ENCODE measurements around the gene ROS1. TPM values are rescaled to one million over a fixed set of nuclear protein-coding genes. Genes with fewer than 3 reads are reported as not detected.
"Not testable (repeated sequence)": the region's sequence is repeated elsewhere in the genome, so short reads cannot be mapped to it uniquely, and the experiment has no call there.

Gene ROS1
- total and polyA plus RNA-seq, 11 donors: 0.01 to 0.07 (median 0.05) TPM; not detected in 7

DNA sequence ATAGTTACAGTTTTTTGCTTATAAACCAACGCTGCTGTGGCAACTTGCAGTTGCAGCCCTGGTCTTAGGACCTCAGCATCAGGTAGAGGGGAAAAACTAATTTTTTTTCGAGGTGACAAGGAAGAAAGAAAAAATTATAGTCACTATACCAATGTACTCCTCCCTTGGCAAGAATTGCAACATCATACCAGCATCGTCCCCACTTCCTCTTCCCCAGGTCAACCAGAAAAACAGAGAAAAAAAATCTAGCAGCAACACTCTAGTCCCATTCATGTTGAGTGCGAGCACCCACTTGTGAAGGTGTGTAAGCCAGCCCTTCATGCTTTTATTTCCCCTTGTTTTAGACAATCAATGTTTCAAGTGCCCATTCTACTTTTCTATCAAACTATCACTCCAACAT lies 43.6 kb upstream of the ROS1 start:
- intact Hi-C loops (cut with DNase I): no loop called here
- DNase-seq (no peak), ATAC-seq (no peak)
- Histone ChIP-seq H3K9me3 (no peaks in the 10 kb centered on the region), H3K36me3 (no peaks in the 10 kb centered on the region), H3K27ac (no peak overlapping the region), H3K4me3 (no peak overlapping the region), H3K27me3 (no peaks in the 10 kb centered on the region), H3K4me1 (no peaks in the 10 kb centered on the region)
- TF ChIP-seq, protein P1, sequence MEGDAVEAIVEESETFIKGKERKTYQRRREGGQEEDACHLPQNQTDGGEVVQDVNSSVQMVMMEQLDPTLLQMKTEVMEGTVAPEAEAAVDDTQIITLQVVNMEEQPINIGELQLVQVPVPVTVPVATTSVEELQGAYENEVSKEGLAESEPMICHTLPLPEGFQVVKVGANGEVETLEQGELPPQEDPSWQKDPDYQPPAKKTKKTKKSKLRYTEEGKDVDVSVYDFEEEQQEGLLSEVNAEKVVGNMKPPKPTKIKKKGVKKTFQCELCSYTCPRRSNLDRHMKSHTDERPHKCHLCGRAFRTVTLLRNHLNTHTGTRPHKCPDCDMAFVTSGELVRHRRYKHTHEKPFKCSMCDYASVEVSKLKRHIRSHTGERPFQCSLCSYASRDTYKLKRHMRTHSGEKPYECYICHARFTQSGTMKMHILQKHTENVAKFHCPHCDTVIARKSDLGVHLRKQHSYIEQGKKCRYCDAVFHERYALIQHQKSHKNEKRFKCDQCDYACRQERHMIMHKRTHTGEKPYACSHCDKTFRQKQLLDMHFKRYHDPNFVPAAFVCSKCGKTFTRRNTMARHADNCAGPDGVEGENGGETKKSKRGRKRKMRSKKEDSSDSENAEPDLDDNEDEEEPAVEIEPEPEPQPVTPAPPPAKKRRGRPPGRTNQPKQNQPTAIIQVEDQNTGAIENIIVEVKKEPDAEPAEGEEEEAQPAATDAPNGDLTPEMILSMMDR (IDR thresholded peaks at IDR 0.05): no peak
- TF ChIP-seq POLR2A (IDR thresholded peaks at IDR 0.05): no peak
- 68 to 76% (median 73%) methylated on average over 4 of the region's 4 CpGs for WGBS, 4 donors

DNA sequence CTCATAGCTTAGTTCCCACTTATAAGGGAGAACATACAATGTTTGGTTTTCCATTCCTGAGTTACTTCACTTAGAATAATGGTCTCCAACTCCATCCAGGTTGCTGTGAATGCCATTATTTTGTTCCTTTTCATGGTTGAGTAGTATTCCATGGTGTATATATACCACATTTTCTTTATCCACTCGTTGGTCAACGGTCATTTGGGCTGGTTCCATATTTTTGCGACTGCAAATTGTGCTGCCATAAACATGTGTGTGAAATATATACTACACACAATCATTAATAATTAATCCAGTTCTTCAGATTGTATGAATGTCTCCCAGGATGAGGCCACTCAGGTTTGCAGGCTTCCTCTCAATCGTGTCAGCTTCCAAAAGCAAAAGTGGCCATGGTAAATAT lies 42.8 kb upstream of the ROS1 start:
- intact Hi-C loops (cut with DNase I); H3K9me3 ChIP-seq; H3K27ac ChIP-seq; H3K36me3 ChIP-seq; H3K27me3 ChIP-seq; DNase-seq; H3K4me1 ChIP-seq; H3K4me3 ChIP-seq; ATAC-seq: not testable (repeated sequence)
- WGBS, 4 donors: 79 to 92% (median 89%) methylated on average over 4 of the region's 4 CpGs

DNA sequence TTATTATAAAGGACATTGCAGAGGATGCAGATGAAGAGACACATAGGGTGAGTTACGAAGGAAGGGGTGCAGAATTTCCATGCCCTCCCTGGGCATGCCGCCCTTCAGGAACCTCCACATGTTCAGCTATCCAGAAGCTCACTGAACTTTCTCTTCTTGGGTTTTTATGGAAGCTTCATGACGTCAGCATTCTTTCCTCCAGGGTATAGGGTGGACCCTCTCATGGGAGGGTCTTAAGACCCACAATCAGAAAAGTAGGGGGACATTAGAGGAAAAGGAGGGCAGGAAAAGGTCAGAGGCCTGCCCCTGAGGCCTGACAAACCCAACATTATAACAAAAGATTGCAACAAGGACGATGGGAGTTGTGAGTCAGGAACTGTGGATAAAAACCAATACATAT lies 42.1 kb upstream of the ROS1 start:
- Histone ChIP-seq H3K4me1 (no peaks in the 10 kb centered on the region), H3K4me3 (no peak overlapping the region), H3K27me3 (no peaks in the 10 kb centered on the region), H3K36me3 (no peaks in the 10 kb centered on the region), H3K9me3 (no peaks in the 10 kb centered on the region), H3K27ac (no peak overlapping the region)
- DNase-seq (no peak), ATAC-seq (no peak)
- TF ChIP-seq, protein P1 (IDR thresholded peaks at IDR 0.05): no peak
- TF ChIP-seq POLR2A (IDR thresholded peaks at IDR 0.05): no peak
- intact Hi-C loops (cut with DNase I): no loop called here
- WGBS, 4 donors: 72 to 83% (median 79%) methylated on average over 4 of the region's 4 CpGs

DNA sequence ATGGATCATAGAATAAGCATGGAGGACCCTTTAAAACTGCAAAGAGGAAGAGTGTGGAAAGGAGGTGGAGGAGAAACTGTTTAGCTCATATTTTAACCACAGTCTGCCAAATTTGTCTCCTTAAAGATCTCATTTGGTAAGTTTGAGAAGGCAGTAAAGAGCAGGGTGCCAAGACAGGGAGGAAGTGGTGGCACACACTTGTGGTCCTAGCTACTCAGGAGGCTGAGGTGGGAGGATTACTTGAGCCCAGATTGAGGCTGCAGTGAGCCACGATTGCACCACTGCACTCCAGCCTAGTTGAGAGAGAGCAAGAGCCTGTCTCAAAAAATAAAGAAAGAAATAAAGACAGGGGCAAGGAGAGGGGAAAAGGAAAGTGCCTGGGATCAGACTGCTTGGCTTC lies 39.9 kb upstream of the ROS1 start:
- 36 to 83% (median 62%) methylated on average over 1 of the region's 1 CpG for WGBS, 4 donors
- DNase-seq: no peak
- no peaks in the 10 kb centered on the region for H3K27me3 ChIP-seq
- intact Hi-C loops (cut with DNase I): no loop called here
- no peaks in the 10 kb centered on the region for H3K9me3 ChIP-seq
- H3K36me3 ChIP-seq: no peaks in the 10 kb centered on the region
- H3K4me1 ChIP-seq: no peaks in the 10 kb centered on the region
- no peak overlapping the region for H3K27ac ChIP-seq
- ATAC-seq: no peak
- H3K4me3 ChIP-seq: no peak overlapping the region
- no peak for TF ChIP-seq POLR2A (IDR thresholded peaks at IDR 0.05)
- TF ChIP-seq, protein P1 (IDR thresholded peaks at IDR 0.05): no peak

DNA sequence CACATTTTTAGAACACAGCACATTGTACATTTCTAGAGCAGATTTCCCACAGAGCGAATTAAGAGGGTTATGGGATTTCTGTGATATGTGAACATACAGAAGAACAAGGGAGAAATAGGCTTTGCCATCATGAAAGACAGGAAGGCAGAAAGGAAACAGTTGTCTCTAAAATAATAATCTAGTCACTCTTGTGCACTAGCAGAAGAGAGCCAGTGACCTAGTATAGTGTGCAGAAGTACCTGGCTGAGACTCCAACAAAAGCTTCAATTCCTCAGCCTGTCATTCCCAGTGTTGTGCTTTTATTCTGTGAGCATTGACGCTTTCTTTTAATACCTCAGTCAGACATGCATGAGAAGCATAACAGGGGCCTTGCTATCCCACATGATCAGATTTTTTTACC lies 39.0 kb upstream of the ROS1 start:
- ATAC-seq (no peak), DNase-seq (no peak)
- Histone ChIP-seq H3K9me3 (no peaks in the 10 kb centered on the region), H3K4me1 (no peaks in the 10 kb centered on the region), H3K27ac (no peak overlapping the region), H3K4me3 (no peak overlapping the region), H3K36me3 (no peaks in the 10 kb centered on the region), H3K27me3 (no peaks in the 10 kb centered on the region)
- WGBS, 4 donors: 45 to 95% (median 75%) methylated on average over 2 of the region's 2 CpGs
- intact Hi-C loops (cut with DNase I): no loop called here
- TF ChIP-seq POLR2A (IDR thresholded peaks at IDR 0.05): no peak
- TF ChIP-seq, protein P1 (IDR thresholded peaks at IDR 0.05): no peak
